ENCODE data around the gene MPC1L. TPM values are rescaled to one million over a fixed set of nuclear protein-coding genes. Genes with fewer than 3 reads are reported as not detected.

The MPC1L gene
- total RNA-seq, 1 donor from 2014 or later = not detected

GRCh38 chrX:40628506-40628905, 5.3 kb downstream of the MPC1L start:
- no peak for DNase-seq (ENCODE audit: low read depth, low spot score)

GRCh38 chrX:40632199-40632598, 9.0 kb downstream of the MPC1L start:
- DNase-seq (ENCODE audit: low read depth, low spot score) = no peak

GRCh38 chrX:40637687-40638086, 14.5 kb downstream of the MPC1L start:
- no peak for DNase-seq (ENCODE audit: low read depth, low spot score)

- DNase-seq (ENCODE audit: low read depth, low spot score) = no peak
Observed at GRCh38 chrX:40644176-40644575, 20.9 kb downstream of the MPC1L start.

- DNase-seq (ENCODE audit: low read depth, low spot score) = peak; percentile 13
Observed at GRCh38 chrX:40644821-40645358, 21.7 kb downstream of the MPC1L start.

- no peak for DNase-seq (ENCODE audit: low read depth, low spot score)
Observed at GRCh38 chrX:40646489-40647306, 23.5 kb downstream of the MPC1L start.

GRCh38 chrX:40647307-40648197, 24.3 kb downstream of the MPC1L start, which contains the start of gene CXorf38:
Gene CXorf38 (minus strand): TSS chrX:40647561. CDS start chrX:40647520, 41 bp downstream.
- DNase-seq (ENCODE audit: low read depth, low spot score) = peak; percentile 44

GRCh38 chrX:40651620-40652223, 28.5 kb downstream of the MPC1L start:
- DNase-seq (ENCODE audit: low read depth, low spot score) = peak; percentile 36

GRCh38 chrX:40652664-40653063, 29.4 kb downstream of the MPC1L start:
- DNase-seq (ENCODE audit: low read depth, low spot score) = no peak

- DNase-seq (ENCODE audit: low read depth, low spot score) = no peak
Observed at GRCh38 chrX:40653535-40653934, 30.3 kb downstream of the MPC1L start.

GRCh38 chrX:40660381-40660780, 37.2 kb downstream of the MPC1L start:
- no peak for DNase-seq (ENCODE audit: low read depth, low spot score)

- DNase-seq (ENCODE audit: low read depth, low spot score) = no peak
Observed at GRCh38 chrX:40661489-40661888, 38.3 kb downstream of the MPC1L start.

GRCh38 chrX:40663078-40663740, 40.0 kb downstream of the MPC1L start:
- no peak for DNase-seq (ENCODE audit: low read depth, low spot score)

- no peak for DNase-seq (ENCODE audit: low read depth, low spot score)
Observed at GRCh38 chrX:40663880-40664630, 40.8 kb downstream of the MPC1L start.

- no peak for DNase-seq (ENCODE audit: low read depth, low spot score)
Observed at GRCh38 chrX:40671126-40671525, 47.9 kb downstream of the MPC1L start.

Other genes starting within 250 kb of the MPC1L start
- 85.7 and 105 TPM in 2 replicates for gene ATP6AP2, start 42.5 kb upstream of the MPC1L start, total RNA-seq
- gene CXorf38, start 24.1 kb downstream of the MPC1L start, total RNA-seq = 13.1 and 14.3 TPM in 2 replicates
- 14.6 and 16.6 TPM in 2 replicates for gene MED14, start 112.1 kb downstream of the MPC1L start, total RNA-seq

Data from pulmonary artery endothelial cell (primary cell).